Mesenchymal stem cell (in vitro differentiated cells and primary cell): ENCODE results near the gene KBTBD4.
"Not testable (repeated sequence)": the region's sequence is repeated elsewhere in the genome, so short reads cannot be mapped to it uniquely, and the experiment has no call there.

Experiments
- DNase-seq: peaks from one replicate; pipeline ENCODE4 v3.0.0-alpha.2; 2013
- H2AFZ ChIP-seq: one replicate; pipeline ENCODE4 v1.6.1; 2013; ENCODE audit warnings: low read depth, mild to moderate bottlenecking, control low read depth, inconsistent platforms, low read length, moderate library complexity
- H2AK5ac ChIP-seq: 2 replicates; pipeline ENCODE4 v1.6.1; 2013; ENCODE audit warnings: low read length, moderate library complexity, mild to moderate bottlenecking, inconsistent platforms; ENCODE audit not compliant: severe bottlenecking
- H2BK120ac ChIP-seq: one replicate; pipeline ENCODE4 v1.6.1; 2013; ENCODE audit warnings: low read depth, mild to moderate bottlenecking, inconsistent platforms, low read length, moderate library complexity
- H2BK12ac ChIP-seq, 2 experiments: one replicate each; pipeline ENCODE4 v1.6.1; 2013; ENCODE audit warnings: inconsistent platforms in 2 of 2, low read length in 2 of 2, mild to moderate bottlenecking in 2 of 2, moderate library complexity in 2 of 2, control low read depth in 1 of 2
- H2BK15ac ChIP-seq: one replicate; pipeline ENCODE4 v1.6.1; 2013; ENCODE audit warnings: mild to moderate bottlenecking, low read depth, inconsistent platforms; ENCODE audit not compliant: poor library complexity, severe bottlenecking
- H2BK5ac ChIP-seq: 2 replicates; pipeline ENCODE4 v1.6.1; 2013; ENCODE audit warnings: low read depth, mild to moderate bottlenecking, low read length, control low read depth, inconsistent platforms; ENCODE audit not compliant: poor library complexity, severe bottlenecking
- H3K14ac ChIP-seq, 2 experiments: one replicate each; pipeline ENCODE4 v1.6.1; 2013; ENCODE audit warnings: inconsistent platforms in 2 of 2, low read length in 2 of 2, control low read depth in 1 of 2, mild to moderate bottlenecking in 1 of 2, moderate library complexity in 1 of 2
- H3K18ac ChIP-seq, 2 experiments: one replicate each; pipeline ENCODE4 v1.6.1; 2013; ENCODE audit warnings: inconsistent platforms in 2 of 2, low read length in 2 of 2, control low read depth in 1 of 2, low read depth in 1 of 2, mild to moderate bottlenecking in 1 of 2
- H3K23ac ChIP-seq, 2 experiments: one replicate each; pipeline ENCODE4 v1.6.1; 2013; ENCODE audit warnings: inconsistent platforms in 2 of 2, low read length in 2 of 2, mild to moderate bottlenecking in 2 of 2, moderate library complexity in 2 of 2, control low read depth in 1 of 2
- H3K27ac ChIP-seq: 2 replicates; pipeline ENCODE4 v1.5.1; 2013; ENCODE audit warnings: mild to moderate bottlenecking, moderate library complexity, low read length, control low read depth, inconsistent platforms; ENCODE audit not compliant: poor library complexity, severe bottlenecking
- H3K27me3 ChIP-seq, 2 experiments: 2 replicates each; pipeline versions ENCODE4 v1.6.1 to v1.7.0; 2013; ENCODE audit warnings: low read length in 2 of 2, mild to moderate bottlenecking in 2 of 2, moderate library complexity in 2 of 2, control low read depth in 1 of 2, inconsistent platforms in 1 of 2; ENCODE audit not compliant: control insufficient read depth in 1 of 2, insufficient read depth in 1 of 2
- H3K36me3 ChIP-seq, 2 experiments: 2 replicates each; pipeline versions ENCODE4 v1.6.1 to v1.7.0; 2013; ENCODE audit warnings: low read length in 2 of 2, control low read depth in 1 of 2, inconsistent platforms in 1 of 2, low read depth in 1 of 2, mild to moderate bottlenecking in 1 of 2; ENCODE audit not compliant: insufficient read depth in 2 of 2, control insufficient read depth in 1 of 2
- H3K4ac ChIP-seq, 2 experiments: one replicate each; pipeline ENCODE4 v1.6.1; 2013; ENCODE audit warnings: inconsistent platforms in 2 of 2, low read length in 2 of 2, mild to moderate bottlenecking in 2 of 2, moderate library complexity in 2 of 2, control low read depth in 1 of 2, low read depth in 1 of 2
- H3K4me1 ChIP-seq: 2 replicates; pipeline ENCODE4 v1.6.1; 2013; ENCODE audit warnings: low read depth, low read length, control low read depth; ENCODE audit not compliant: control insufficient read depth, insufficient read depth
- H3K4me2 ChIP-seq: 2 replicates; pipeline ENCODE4 v1.6.1; 2013; ENCODE audit warnings: low read length, mild to moderate bottlenecking, inconsistent platforms; ENCODE audit not compliant: poor library complexity, severe bottlenecking
- H3K4me3 ChIP-seq, 2 experiments: 2 replicates each; pipeline versions ENCODE4 v1.5.1 to v1.7.0; 2013; ENCODE audit warnings: low read length in 2 of 2, mild to moderate bottlenecking in 2 of 2, control low read depth in 1 of 2, low read depth in 1 of 2; ENCODE audit not compliant: insufficient read depth in 1 of 2
- H3K79me1 ChIP-seq: replicated peaks from 2 replicates; pipeline ENCODE4 v1.6.1; 2013; ENCODE audit warnings: mild to moderate bottlenecking, control low read depth, low read length, inconsistent platforms; ENCODE audit not compliant: poor library complexity, severe bottlenecking
- H3K9ac ChIP-seq: 2 replicates; pipeline ENCODE4 v1.7.0; 2013; ENCODE audit warnings: mild to moderate bottlenecking, low read length, moderate library complexity
- H3K9me3 ChIP-seq: 2 replicates; pipeline ENCODE4 v1.7.0; 2013; ENCODE audit warnings: mild to moderate bottlenecking, low read length; ENCODE audit not compliant: control insufficient read depth
- H4K8ac ChIP-seq: one replicate; pipeline ENCODE4 v1.6.1; 2013; ENCODE audit warnings: inconsistent platforms, mild to moderate bottlenecking, low read length, moderate library complexity
- H4K91ac ChIP-seq: one replicate; pipeline ENCODE4 v1.6.1; 2013; ENCODE audit warnings: mild to moderate bottlenecking, low read length, inconsistent platforms
- WGBS: methylation state at CpG from one replicate; pipeline ENCODE4 v1.1.7; 2013; ENCODE audit warnings: mixed read lengths; 5-methylcytosine and 5-hydroxymethylcytosine counted together

KBTBD4 gene

DNA sequence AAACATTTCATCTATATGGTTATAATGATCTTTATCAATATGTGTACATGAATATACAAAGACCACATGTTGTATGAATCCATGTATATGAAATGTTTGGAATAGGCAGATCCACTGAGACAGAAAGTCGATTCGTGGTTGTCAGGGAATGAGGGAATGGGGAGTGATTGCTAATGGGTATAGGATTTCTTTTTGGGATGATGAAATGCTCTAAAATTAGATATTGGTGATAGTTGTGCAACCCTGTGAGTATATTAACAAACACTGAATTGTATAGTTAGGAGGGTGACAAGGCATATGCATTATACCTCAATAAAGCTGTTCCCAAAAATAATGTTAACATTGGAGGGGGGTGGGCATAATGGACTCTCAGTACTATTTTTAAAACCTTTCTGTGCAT is 18.3 kb downstream of the KBTBD4 start:
- no peak overlapping the region for H4K8ac ChIP-seq
- H3K9ac ChIP-seq = peak overlapping the region; percentile 26
- no peak overlapping the region for H2BK120ac ChIP-seq
- H3K79me1 ChIP-seq = peaks cover 5% of the 10 kb centered on the region
- no peak overlapping the region for H3K4me3 ChIP-seq
- no peak overlapping the region for H3K4me2 ChIP-seq
- no peak for DNase-seq
- H3K4me1 ChIP-seq = peaks cover 5% of the 10 kb centered on the region
- H2AK5ac ChIP-seq = no peak overlapping the region
- 98% methylated on average over 2 of the region's 2 CpGs for WGBS
- H4K91ac ChIP-seq = no peak overlapping the region
- no peak overlapping the region for H3K4ac ChIP-seq
- H3K9me3 ChIP-seq = no peaks in the 10 kb centered on the region
- no peak overlapping the region for H3K23ac ChIP-seq
- H3K14ac ChIP-seq = no peak overlapping the region
- no peaks in the 10 kb centered on the region for H3K36me3 ChIP-seq
- H2BK15ac ChIP-seq = no peak overlapping the region
- no peaks in the 10 kb centered on the region for H3K27me3 ChIP-seq
- peak overlapping the region in 1 of 2 experiments; percentile 54 for H2BK12ac ChIP-seq
- H2BK5ac ChIP-seq = no peak overlapping the region
- H2AFZ ChIP-seq = no peak overlapping the region
- no peak overlapping the region for H3K27ac ChIP-seq
- H3K18ac ChIP-seq = no peak overlapping the region

DNA sequence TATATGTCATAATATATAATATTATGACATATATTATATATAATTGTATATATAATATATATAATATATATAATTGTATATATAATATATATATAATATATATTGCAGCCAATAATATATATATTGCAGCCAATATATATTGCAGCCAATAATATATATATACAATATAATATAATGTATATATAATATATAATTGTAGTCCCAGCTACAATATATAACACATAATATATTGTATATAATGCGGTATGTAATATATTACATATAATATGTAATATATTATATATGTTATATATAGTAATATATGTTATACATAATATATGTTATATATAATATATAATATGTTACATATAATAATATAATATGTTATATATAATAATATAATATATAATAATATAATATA is 20.1 kb downstream of the KBTBD4 start:
- H3K36me3 ChIP-seq = peaks cover 0 to 2% of the 10 kb centered on the region in 2 experiments
- no peak overlapping the region for H3K9ac ChIP-seq
- H3K14ac ChIP-seq = no peak overlapping the region
- no peak overlapping the region for H4K8ac ChIP-seq
- H3K4me2 ChIP-seq = no peak overlapping the region
- H2AK5ac ChIP-seq = no peak overlapping the region
- no peak overlapping the region for H2BK5ac ChIP-seq
- WGBS = no CpG with 5 or more reads among the region's 1 CpG
- no peak overlapping the region for H3K4me3 ChIP-seq
- no peaks in the 10 kb centered on the region for H3K4me1 ChIP-seq
- no peak overlapping the region for H2BK15ac ChIP-seq
- no peak overlapping the region for H3K4ac ChIP-seq
- H3K79me1 ChIP-seq = peaks cover 2% of the 10 kb centered on the region
- H2BK120ac ChIP-seq = no peak overlapping the region
- no peak for DNase-seq
- no peak overlapping the region for H2AFZ ChIP-seq
- no peaks in the 10 kb centered on the region for H3K27me3 ChIP-seq
- H3K27ac ChIP-seq = no peak overlapping the region
- H3K9me3 ChIP-seq = no peaks in the 10 kb centered on the region
- H4K91ac ChIP-seq = no peak overlapping the region
- no peak overlapping the region for H3K18ac ChIP-seq
- H2BK12ac ChIP-seq = no peak overlapping the region
- no peak overlapping the region for H3K23ac ChIP-seq

DNA sequence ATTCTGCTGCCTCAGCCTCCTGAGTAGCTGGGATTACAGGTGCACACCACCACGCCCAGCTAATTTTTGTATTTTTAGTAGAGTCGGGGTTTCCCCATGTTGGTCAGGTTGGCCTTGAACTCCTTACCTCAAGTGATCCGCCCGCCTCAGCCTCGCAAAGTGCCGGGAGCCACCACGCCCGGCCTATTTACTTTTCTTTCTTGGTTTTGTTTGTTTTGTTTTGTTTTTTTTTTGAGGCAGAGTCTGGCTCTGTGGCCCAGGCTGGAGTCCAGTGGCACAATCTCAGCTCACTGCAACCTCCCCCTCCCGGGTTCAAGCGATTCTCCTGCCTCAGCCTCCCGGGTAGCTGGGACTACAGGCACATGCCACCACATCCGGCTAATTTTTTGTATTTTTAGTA is 21.8 kb downstream of the KBTBD4 start:
- not testable (repeated sequence) for H3K9me3 ChIP-seq, H3K4me1 ChIP-seq, H3K27me3 ChIP-seq, H3K4me2 ChIP-seq, H2BK120ac ChIP-seq, H4K8ac ChIP-seq, H3K4ac ChIP-seq, H3K23ac ChIP-seq, H3K18ac ChIP-seq, H3K14ac ChIP-seq, H2BK12ac ChIP-seq, DNase-seq, H2BK5ac ChIP-seq, H2AFZ ChIP-seq, H4K91ac ChIP-seq, H3K4me3 ChIP-seq, H3K36me3 ChIP-seq, H2BK15ac ChIP-seq, H3K27ac ChIP-seq, H3K9ac ChIP-seq, H2AK5ac ChIP-seq, H3K79me1 ChIP-seq
- 96% methylated on average over 10 of the region's 12 CpGs for WGBS

DNA sequence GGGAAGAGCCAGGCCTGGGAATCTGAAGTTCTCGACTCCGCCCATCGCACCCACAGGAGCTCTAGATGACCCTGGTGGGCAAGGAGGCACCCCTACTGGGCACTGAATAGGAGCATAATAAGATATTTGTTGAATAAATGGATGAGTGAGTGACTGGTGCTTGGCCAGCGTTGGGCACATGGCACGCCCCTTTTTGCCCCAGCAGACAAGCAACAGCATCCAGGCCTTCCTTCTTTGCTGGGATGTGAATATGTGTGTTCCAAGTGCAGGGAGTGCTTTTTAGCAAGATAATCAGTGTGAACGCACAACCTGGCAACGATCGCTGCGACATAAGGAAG is 25.4 kb downstream of the KBTBD4 start:
- Histone ChIP-seq H2BK12ac (peak overlapping the region in 1 of 2 experiments; percentile 79), H3K27me3 (no peaks in the 10 kb centered on the region), H2BK5ac (no peak overlapping the region), H2AFZ (peak overlapping the region; percentile 3), H4K91ac (peak overlapping the region; percentile 18), H3K4me2 (peak overlapping the region; percentile 86), H3K4me3 (peak overlapping the region; percentile 97 to 99), H3K23ac (no peak overlapping the region), H2BK15ac (peak overlapping the region; percentile 95), H2AK5ac (no peak overlapping the region), H2BK120ac (no peak overlapping the region), H3K18ac (peak overlapping the region in 1 of 2 experiments; percentile 71), H4K8ac (peak overlapping the region; percentile 97), H3K14ac (no peak overlapping the region), H3K9me3 (no peaks in the 10 kb centered on the region), H3K9ac (peak overlapping the region; percentile 77), H3K79me1 (peaks cover 2% of the 10 kb centered on the region), H3K36me3 (peaks cover 4 to 6% of the 10 kb centered on the region in 2 experiments), H3K4me1 (peaks cover 7% of the 10 kb centered on the region), H3K27ac (peak overlapping the region; percentile 71), H3K4ac (peak overlapping the region; percentile 29 to 52)
- no peak for DNase-seq
- 12% methylated on average over 5 of the region's 9 CpGs for WGBS
